ENCODE data around the gene FLNA. TPM values are rescaled to one million over a fixed set of nuclear protein-coding genes. Genes with fewer than 3 reads are reported as not detected.

Gene FLNA
- total RNA-seq, 2 donors from 2014 or later, result 1,074 to 1,251 TPM

DNA sequence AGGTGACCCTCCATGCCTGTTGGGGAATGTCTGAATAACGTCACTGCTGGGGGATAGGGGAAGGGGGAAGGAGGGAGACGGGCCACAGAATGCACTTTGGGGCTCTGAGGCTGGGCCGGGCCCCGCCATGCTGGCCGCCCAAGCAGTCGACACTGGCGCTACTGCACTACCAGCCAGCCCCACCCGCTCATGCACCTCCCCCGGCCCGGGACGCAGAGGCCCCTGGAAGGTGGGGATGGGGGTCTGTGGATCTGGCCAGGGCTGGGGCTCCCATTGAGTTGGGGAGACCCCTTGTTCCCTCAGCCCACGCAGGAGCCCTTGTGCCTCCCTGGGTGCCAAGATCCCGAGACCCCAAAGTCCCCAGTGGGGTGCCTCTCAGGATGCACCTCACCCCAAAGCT is 17.8 kb downstream of the FLNA start:
- DNase-seq, result no peak
- H3K36me3 ChIP-seq (ENCODE audit: control insufficient read depth, insufficient read depth, low read length), result peaks cover 58% of the 10 kb centered on the region
- Mint-ChIP-seq H3K9me3 (peaks cover 50% of the 10 kb centered on the region), H3K4me3 (no peak overlapping the region), H3K27me3 (ENCODE audit: insufficient read depth) (no peaks in the 10 kb centered on the region), H3K36me3 (ENCODE audit: low read depth) (peaks cover 47% of the 10 kb centered on the region), H3K27ac (no peak overlapping the region), H3K4me1 (no peaks in the 10 kb centered on the region)
- no peaks in the 10 kb centered on the region for H3K4me1 ChIP-seq (ENCODE audit: control insufficient read depth, insufficient read depth, low read length)
- WGBS, 2 experiments (ENCODE audit: insufficient coverage in 1 of 2, insufficient read length in 1 of 2), result 94% methylated on average over 13 of the region's 13 CpGs; no CpG with 5 or more reads in 1 of the 2 experiments
- H3K27ac ChIP-seq (ENCODE audit: low read depth, low read length), result no peak overlapping the region
- no peaks in the 10 kb centered on the region for H3K9me3 ChIP-seq (ENCODE audit: control insufficient read depth, low read length)
- TF ChIP-seq, protein P1, sequence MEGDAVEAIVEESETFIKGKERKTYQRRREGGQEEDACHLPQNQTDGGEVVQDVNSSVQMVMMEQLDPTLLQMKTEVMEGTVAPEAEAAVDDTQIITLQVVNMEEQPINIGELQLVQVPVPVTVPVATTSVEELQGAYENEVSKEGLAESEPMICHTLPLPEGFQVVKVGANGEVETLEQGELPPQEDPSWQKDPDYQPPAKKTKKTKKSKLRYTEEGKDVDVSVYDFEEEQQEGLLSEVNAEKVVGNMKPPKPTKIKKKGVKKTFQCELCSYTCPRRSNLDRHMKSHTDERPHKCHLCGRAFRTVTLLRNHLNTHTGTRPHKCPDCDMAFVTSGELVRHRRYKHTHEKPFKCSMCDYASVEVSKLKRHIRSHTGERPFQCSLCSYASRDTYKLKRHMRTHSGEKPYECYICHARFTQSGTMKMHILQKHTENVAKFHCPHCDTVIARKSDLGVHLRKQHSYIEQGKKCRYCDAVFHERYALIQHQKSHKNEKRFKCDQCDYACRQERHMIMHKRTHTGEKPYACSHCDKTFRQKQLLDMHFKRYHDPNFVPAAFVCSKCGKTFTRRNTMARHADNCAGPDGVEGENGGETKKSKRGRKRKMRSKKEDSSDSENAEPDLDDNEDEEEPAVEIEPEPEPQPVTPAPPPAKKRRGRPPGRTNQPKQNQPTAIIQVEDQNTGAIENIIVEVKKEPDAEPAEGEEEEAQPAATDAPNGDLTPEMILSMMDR (conservative IDR thresholded peaks at IDR 0.05), result no peak
- H3K9ac ChIP-seq (ENCODE audit: extremely low read depth, low read length, poor library complexity, severe bottlenecking), result no peak overlapping the region
- no peaks in the 10 kb centered on the region for H3K27me3 ChIP-seq (ENCODE audit: control insufficient read depth, insufficient read depth, low read length, poor library complexity, severe bottlenecking)
- H3K4me3 ChIP-seq (ENCODE audit: low read length), result no peak overlapping the region

DNA sequence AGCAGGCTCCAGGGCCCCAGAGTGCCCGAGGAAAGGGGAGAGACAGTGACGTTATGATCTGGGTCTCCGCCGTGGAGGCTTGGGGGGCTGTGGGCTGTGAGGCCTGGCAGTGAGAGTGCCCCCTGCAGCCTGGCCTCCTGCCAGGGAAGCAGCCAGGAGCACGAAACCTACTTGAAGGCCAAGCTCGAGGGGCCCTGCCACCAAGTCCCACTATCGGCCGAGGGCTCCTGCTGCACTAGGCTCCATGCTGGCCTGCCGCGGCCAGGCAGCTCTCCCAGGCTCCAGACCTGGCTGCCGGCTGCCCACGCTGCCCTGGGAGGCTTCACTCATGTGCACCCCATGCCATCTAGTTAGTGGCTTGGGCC is 18.7 kb downstream of the FLNA start:
- Mint-ChIP-seq H3K4me3 (no peak overlapping the region), H3K27ac (no peak overlapping the region), H3K27me3 (ENCODE audit: insufficient read depth) (no peaks in the 10 kb centered on the region), H3K36me3 (ENCODE audit: low read depth) (peaks cover 42% of the 10 kb centered on the region), H3K9me3 (peaks cover 43% of the 10 kb centered on the region), H3K4me1 (no peaks in the 10 kb centered on the region)
- Histone ChIP-seq H3K9ac (ENCODE audit: extremely low read depth, low read length, poor library complexity, severe bottlenecking) (no peak overlapping the region), H3K4me3 (ENCODE audit: low read length) (no peak overlapping the region), H3K27me3 (ENCODE audit: control insufficient read depth, insufficient read depth, low read length, poor library complexity, severe bottlenecking) (no peaks in the 10 kb centered on the region), H3K27ac (ENCODE audit: low read depth, low read length) (no peak overlapping the region), H3K4me1 (ENCODE audit: control insufficient read depth, insufficient read depth, low read length) (no peaks in the 10 kb centered on the region), H3K36me3 (ENCODE audit: control insufficient read depth, insufficient read depth, low read length) (peaks cover 59% of the 10 kb centered on the region), H3K9me3 (ENCODE audit: control insufficient read depth, low read length) (no peaks in the 10 kb centered on the region)
- WGBS, 2 experiments (ENCODE audit: insufficient coverage in 1 of 2, insufficient read length in 1 of 2), result 90 to 93% methylated on average over 9 to 12 of the region's 12 CpGs
- TF ChIP-seq, protein P1 (conservative IDR thresholded peaks at IDR 0.05), result no peak
- no peak for DNase-seq

DNA sequence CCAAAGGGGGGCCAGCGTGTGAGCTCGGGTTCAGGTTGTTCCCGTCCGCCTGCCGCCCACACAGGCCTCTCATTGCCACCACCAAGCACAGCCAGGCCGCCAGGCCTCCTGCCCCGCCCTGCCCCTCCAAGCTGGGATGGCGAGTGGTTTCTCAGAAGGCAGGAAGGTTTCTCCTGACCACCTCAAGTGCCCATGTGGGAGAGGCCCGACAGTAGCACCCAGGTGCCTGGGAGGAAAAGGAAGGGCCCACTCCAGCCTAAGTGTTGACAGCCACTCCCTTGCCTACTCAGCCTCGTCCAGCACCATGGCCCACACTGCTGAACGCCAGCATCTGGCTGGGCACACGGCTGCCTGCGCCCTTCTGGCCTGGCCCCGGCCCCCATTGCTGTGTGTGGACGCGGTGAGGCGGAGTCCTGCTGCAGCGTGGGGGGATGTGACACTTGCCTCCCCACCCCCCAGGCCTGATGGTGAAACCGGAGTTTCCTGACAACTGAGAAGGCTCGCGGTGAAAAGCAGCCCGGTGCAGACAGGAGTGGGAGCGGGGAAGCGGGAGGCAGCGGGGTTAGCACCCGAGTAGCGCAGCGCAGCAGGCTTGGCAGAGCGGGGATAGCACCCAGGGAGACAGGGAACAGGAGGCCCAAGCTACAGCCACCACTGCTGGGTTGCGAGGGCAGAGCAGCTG is 19.2 kb downstream of the FLNA start:
- DNase-seq, result no peak
- no peak overlapping the region for H3K4me3 ChIP-seq (ENCODE audit: low read length)
- no peaks in the 10 kb centered on the region for H3K4me1 ChIP-seq (ENCODE audit: control insufficient read depth, insufficient read depth, low read length)
- peaks cover 64% of the 10 kb centered on the region for H3K36me3 ChIP-seq (ENCODE audit: control insufficient read depth, insufficient read depth, low read length)
- Mint-ChIP-seq H3K36me3 (ENCODE audit: low read depth) (peaks cover 39% of the 10 kb centered on the region), H3K4me3 (no peak overlapping the region), H3K9me3 (peaks cover 44% of the 10 kb centered on the region), H3K27me3 (ENCODE audit: insufficient read depth) (no peaks in the 10 kb centered on the region), H3K4me1 (no peaks in the 10 kb centered on the region), H3K27ac (no peak overlapping the region)
- no peaks in the 10 kb centered on the region for H3K9me3 ChIP-seq (ENCODE audit: control insufficient read depth, low read length)
- no peak overlapping the region for H3K9ac ChIP-seq (ENCODE audit: extremely low read depth, low read length, poor library complexity, severe bottlenecking)
- 96% methylated on average over 4 to 29 of the region's 30 CpGs for WGBS, 2 experiments (ENCODE audit: insufficient coverage in 1 of 2, insufficient read length in 1 of 2)
- TF ChIP-seq, protein P1 (conservative IDR thresholded peaks at IDR 0.05), result no peak
- H3K27me3 ChIP-seq (ENCODE audit: control insufficient read depth, insufficient read depth, low read length, poor library complexity, severe bottlenecking), result no peaks in the 10 kb centered on the region
- H3K27ac ChIP-seq (ENCODE audit: low read depth, low read length), result no peak overlapping the region
